ENCODE results near the gene DAB2IP. TPM values are rescaled to one million over a fixed set of nuclear protein-coding genes. Genes with fewer than 3 reads are reported as not detected.

DAB2IP gene
- total and polyA plus RNA-seq, 2 donors (not counting 1 experiment from before 2014, with no cell fraction given) = 14.6 to 16.5 TPM

- DNase-seq (ENCODE audit: low read depth in 2 of 2) = no peak
These were observed 8.9 kb downstream of the DAB2IP start for GRCh38 chr9:121660367-121660766.

GRCh38 chr9:121660876-121661275 lies 9.4 kb downstream of the DAB2IP start:
- H4K20me1 ChIP-seq (ENCODE audit: control insufficient read depth, extremely low read depth, insufficient read depth, low read length) = peaks cover 2% of the 10 kb centered on the region
- no peaks in the 10 kb centered on the region for H3K9me3 ChIP-seq (ENCODE audit: control insufficient read depth, insufficient read depth, low read depth, low read length)
- no peak for TF ChIP-seq EZH2 (IDR thresholded peaks at IDR 0.05; ENCODE audit: low read length, missing control alignments)
- H3K9ac ChIP-seq (ENCODE audit: insufficient read depth, low read length) = no peak overlapping the region
- H3K36me3 ChIP-seq (ENCODE audit: control insufficient read depth, insufficient read depth, low read length) = no peaks in the 10 kb centered on the region
- peaks cover 7% of the 10 kb centered on the region for H3K27me3 ChIP-seq (ENCODE audit: control insufficient read depth, insufficient read depth, low read length)
- H3K4me2 ChIP-seq (ENCODE audit: extremely low read depth, insufficient read depth, low read length) = no peak overlapping the region
- no peak overlapping the region for H3K4me3 ChIP-seq (replicated peaks in 1 of 4; ENCODE audit: control extremely low read depth in 1 of 4, insufficient read depth in 1 of 4, low read depth in 3 of 4, low read length in 4 of 4)
- H3K27ac ChIP-seq (ENCODE audit: insufficient read depth, low read length) = no peak overlapping the region
- no peaks in the 10 kb centered on the region for H3K79me2 ChIP-seq (ENCODE audit: control insufficient read depth, insufficient read depth, low read length)
- H3K4me1 ChIP-seq (ENCODE audit: control insufficient read depth, extremely low read depth, insufficient read depth, low read length) = no peaks in the 10 kb centered on the region
- no peak for DNase-seq (ENCODE audit: low read depth in 2 of 2)
- H2AFZ ChIP-seq (ENCODE audit: low read length) = no peak overlapping the region

More at GRCh38 chr9:121660367-121660766, 8.9 kb downstream of the DAB2IP start:
- H3K9me3 ChIP-seq (ENCODE audit: control insufficient read depth, insufficient read depth, low read depth, low read length) = no peaks in the 10 kb centered on the region
- no peak overlapping the region for H2AFZ ChIP-seq (ENCODE audit: low read length)
- TF ChIP-seq CTCF (conservative IDR thresholded peaks at IDR 0.05 in 1 of 2, IDR thresholded peaks at IDR 0.05 in 1 of 2; ENCODE audit: low read depth in 1 of 2, low read length in 2 of 2) = no peak
- no peak for TF ChIP-seq EZH2 (IDR thresholded peaks at IDR 0.05; ENCODE audit: low read length, missing control alignments)
- no peak overlapping the region for H3K4me3 ChIP-seq (replicated peaks in 1 of 4; ENCODE audit: control extremely low read depth in 1 of 4, insufficient read depth in 1 of 4, low read depth in 3 of 4, low read length in 4 of 4)
- H3K4me1 ChIP-seq (ENCODE audit: control insufficient read depth, extremely low read depth, insufficient read depth, low read length) = no peaks in the 10 kb centered on the region
- H3K9ac ChIP-seq (ENCODE audit: insufficient read depth, low read length) = no peak overlapping the region
- H4K20me1 ChIP-seq (ENCODE audit: control insufficient read depth, extremely low read depth, insufficient read depth, low read length) = peaks cover 2% of the 10 kb centered on the region
- no peaks in the 10 kb centered on the region for H3K36me3 ChIP-seq (ENCODE audit: control insufficient read depth, insufficient read depth, low read length)
- H3K79me2 ChIP-seq (ENCODE audit: control insufficient read depth, insufficient read depth, low read length) = no peaks in the 10 kb centered on the region
- no peak overlapping the region for H3K27ac ChIP-seq (ENCODE audit: insufficient read depth, low read length)
- H3K27me3 ChIP-seq (ENCODE audit: control insufficient read depth, insufficient read depth, low read length) = peaks cover 7% of the 10 kb centered on the region
- H3K4me2 ChIP-seq (ENCODE audit: extremely low read depth, insufficient read depth, low read length) = no peak overlapping the region

- no peak for DNase-seq (ENCODE audit: low read depth in 2 of 2)
- Histone ChIP-seq H3K27me3 (ENCODE audit: control insufficient read depth, insufficient read depth, low read length) (peaks cover 7% of the 10 kb centered on the region), H3K9me3 (ENCODE audit: control insufficient read depth, insufficient read depth, low read depth, low read length) (no peaks in the 10 kb centered on the region), H3K79me2 (ENCODE audit: control insufficient read depth, insufficient read depth, low read length) (no peaks in the 10 kb centered on the region), H2AFZ (ENCODE audit: low read length) (no peak overlapping the region), H3K4me1 (ENCODE audit: control insufficient read depth, extremely low read depth, insufficient read depth, low read length) (no peaks in the 10 kb centered on the region), H4K20me1 (ENCODE audit: control insufficient read depth, extremely low read depth, insufficient read depth, low read length) (peaks cover 2% of the 10 kb centered on the region), H3K4me2 (ENCODE audit: extremely low read depth, insufficient read depth, low read length) (no peak overlapping the region), H3K9ac (ENCODE audit: insufficient read depth, low read length) (no peak overlapping the region), H3K27ac (ENCODE audit: insufficient read depth, low read length) (no peak overlapping the region), H3K36me3 (ENCODE audit: control insufficient read depth, insufficient read depth, low read length) (no peaks in the 10 kb centered on the region), H3K4me3 (replicated peaks in 1 of 4; ENCODE audit: control extremely low read depth in 1 of 4, insufficient read depth in 1 of 4, low read depth in 3 of 4, low read length in 4 of 4) (no peak overlapping the region)
- no peak for TF ChIP-seq EZH2 (IDR thresholded peaks at IDR 0.05; ENCODE audit: low read length, missing control alignments)
- no peak for TF ChIP-seq CTCF (conservative IDR thresholded peaks at IDR 0.05 in 1 of 2, IDR thresholded peaks at IDR 0.05 in 1 of 2; ENCODE audit: low read depth in 1 of 2, low read length in 2 of 2)
These were observed 9.9 kb downstream of the DAB2IP start for GRCh38 chr9:121661328-121661727.
